ENCODE data around the gene STK17B. TPM values are rescaled to one million over a fixed set of nuclear protein-coding genes. Genes with fewer than 3 reads are reported as not detected.

The STK17B gene
- total and polyA plus RNA-seq, 12 donors: 2.0 to 20.4 (median 3.7) TPM

- no peaks in the 10 kb centered on the region for H3K9me3 ChIP-seq
- TF ChIP-seq, protein P1, sequence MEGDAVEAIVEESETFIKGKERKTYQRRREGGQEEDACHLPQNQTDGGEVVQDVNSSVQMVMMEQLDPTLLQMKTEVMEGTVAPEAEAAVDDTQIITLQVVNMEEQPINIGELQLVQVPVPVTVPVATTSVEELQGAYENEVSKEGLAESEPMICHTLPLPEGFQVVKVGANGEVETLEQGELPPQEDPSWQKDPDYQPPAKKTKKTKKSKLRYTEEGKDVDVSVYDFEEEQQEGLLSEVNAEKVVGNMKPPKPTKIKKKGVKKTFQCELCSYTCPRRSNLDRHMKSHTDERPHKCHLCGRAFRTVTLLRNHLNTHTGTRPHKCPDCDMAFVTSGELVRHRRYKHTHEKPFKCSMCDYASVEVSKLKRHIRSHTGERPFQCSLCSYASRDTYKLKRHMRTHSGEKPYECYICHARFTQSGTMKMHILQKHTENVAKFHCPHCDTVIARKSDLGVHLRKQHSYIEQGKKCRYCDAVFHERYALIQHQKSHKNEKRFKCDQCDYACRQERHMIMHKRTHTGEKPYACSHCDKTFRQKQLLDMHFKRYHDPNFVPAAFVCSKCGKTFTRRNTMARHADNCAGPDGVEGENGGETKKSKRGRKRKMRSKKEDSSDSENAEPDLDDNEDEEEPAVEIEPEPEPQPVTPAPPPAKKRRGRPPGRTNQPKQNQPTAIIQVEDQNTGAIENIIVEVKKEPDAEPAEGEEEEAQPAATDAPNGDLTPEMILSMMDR (IDR thresholded peaks at IDR 0.05): no peak
- H3K4me3 ChIP-seq: no peak overlapping the region
- DNase-seq: no peak
- H3K36me3 ChIP-seq: peaks cover 0 to 97% (median 11%) of the 10 kb centered on the region in 9 donors
- no peak for ATAC-seq
- no peaks in the 10 kb centered on the region for H3K27me3 ChIP-seq
- intact Hi-C loops (cut with DNase I): no loop called here
- no peak overlapping the region for H3K27ac ChIP-seq
- peaks cover 0 to 8% (median 0%) of the 10 kb centered on the region in 9 donors for H3K4me1 ChIP-seq
- WGBS, 2 donors: 98% methylated on average over 4 of the region's 4 CpGs
Observed at GRCh38 chr2:196143730-196144131, 27.6 kb downstream of the STK17B start.

- Histone ChIP-seq H3K4me3 (no peak overlapping the region), H3K36me3 (peaks cover 0 to 99% (median 15%) of the 10 kb centered on the region in 9 donors), H3K27me3 (no peaks in the 10 kb centered on the region), H3K27ac (no peak overlapping the region), H3K9me3 (no peaks in the 10 kb centered on the region), H3K4me1 (peaks cover 0 to 8% (median 0%) of the 10 kb centered on the region in 9 donors)
- 57 to 60% methylated on average over 1 of the region's 1 CpG for WGBS, 2 donors
- intact Hi-C loops (cut with DNase I): no loop called here
- TF ChIP-seq, protein P1 (IDR thresholded peaks at IDR 0.05): no peak
- DNase-seq (no peak), ATAC-seq (no peak)
Observed at GRCh38 chr2:196142825-196143224, 28.6 kb downstream of the STK17B start.

- no peak overlapping the region for H3K27ac ChIP-seq
- H3K36me3 ChIP-seq: peaks cover 0 to 100% (median 25%) of the 10 kb centered on the region in 9 donors
- H3K27me3 ChIP-seq: no peaks in the 10 kb centered on the region
- no peak for ATAC-seq
- no peak overlapping the region for H3K4me3 ChIP-seq
- no peak for DNase-seq
- H3K9me3 ChIP-seq: no peaks in the 10 kb centered on the region
- H3K4me1 ChIP-seq: peaks cover 0 to 8% (median 0%) of the 10 kb centered on the region in 9 donors
- intact Hi-C loops (cut with DNase I): no loop called here
- TF ChIP-seq, protein P1 (IDR thresholded peaks at IDR 0.05): no peak
Observed at GRCh38 chr2:196140213-196140612, 31.2 kb downstream of the STK17B start.

DNA sequence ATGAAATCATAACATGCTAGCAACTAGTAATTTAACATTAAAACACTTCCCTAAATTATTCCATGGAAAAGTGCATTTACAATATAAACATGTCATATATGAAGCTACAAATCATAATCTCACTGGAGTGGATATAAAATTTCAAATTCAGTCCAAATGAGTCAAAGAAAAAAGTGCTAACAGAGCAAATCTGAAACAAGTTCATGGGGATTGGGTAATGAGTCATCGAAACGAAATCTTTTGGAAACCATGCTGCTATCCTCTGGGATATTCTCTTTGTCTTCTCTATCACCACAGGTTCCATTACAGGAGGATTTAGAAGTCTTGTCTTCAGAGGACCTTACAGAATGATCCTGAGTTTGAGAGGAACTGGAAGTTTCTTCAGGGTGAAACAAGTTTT is 34.1 kb downstream of the STK17B start:
- WGBS, 2 donors: 93 to 99% methylated on average over 2 of the region's 2 CpGs
- DNase-seq: no peak
- Histone ChIP-seq H3K27ac (no peak overlapping the region), H3K9me3 (peaks cover 0 to 25% (median 11%) of the 10 kb centered on the region in 11 donors), H3K27me3 (no peaks in the 10 kb centered on the region), H3K4me1 (no peaks in the 10 kb centered on the region), H3K36me3 (peaks cover 0 to 99% (median 25%) of the 10 kb centered on the region in 9 donors), H3K4me3 (no peak overlapping the region)
- TF ChIP-seq, protein P1 (IDR thresholded peaks at IDR 0.05): no peak
- ATAC-seq: no peak
- intact Hi-C loops (cut with DNase I): no loop called here
